GM21825 (cell line): ENCODE data around the gene RIBC1.
A peak's percentile ranks its signal among the peaks of the same experiment; 100 is the strongest.
"Not testable (repeated sequence)": the region's sequence is repeated elsewhere in the genome, so short reads cannot be mapped to it uniquely, and the experiment has no call there.

Experiments
- ATAC-seq: cut with Tn5 transposase; IDR thresholded peaks from one replicate; pipeline ENCODE4 v1.9.1; 2021; ENCODE audit warnings: mild to moderate bottlenecking, moderate library complexity; ENCODE audit not compliant: unreplicated experiment

RIBC1 gene

GRCh38 chrX:53422861-53423306, at the start of gene RIBC1:
TSS of gene RIBC1 (plus strand) at chrX:53422873. CDS start at chrX:53426277, 3,404 bp downstream.
- no peak for ATAC-seq

DNA sequence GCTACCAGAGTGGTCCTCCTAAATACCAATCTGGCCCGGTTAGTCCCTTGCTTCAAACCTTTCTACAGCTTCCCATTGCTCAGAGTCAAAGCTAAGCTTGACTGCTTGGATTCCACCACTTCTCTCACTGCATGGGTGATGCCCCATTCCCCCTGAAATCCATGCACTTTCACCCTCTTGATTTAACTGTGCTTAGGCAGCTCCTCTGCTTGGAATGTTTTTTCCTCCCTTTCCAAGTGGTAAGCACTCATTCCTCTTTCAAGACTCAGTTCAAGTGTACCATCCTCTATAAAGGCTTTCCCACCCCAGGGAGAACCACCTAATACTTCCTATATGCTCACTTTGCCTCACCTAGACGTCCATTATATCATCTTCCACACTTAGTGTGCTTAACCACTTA, 49.4 kb upstream of the RIBC1 start:
- no peak for ATAC-seq

DNA sequence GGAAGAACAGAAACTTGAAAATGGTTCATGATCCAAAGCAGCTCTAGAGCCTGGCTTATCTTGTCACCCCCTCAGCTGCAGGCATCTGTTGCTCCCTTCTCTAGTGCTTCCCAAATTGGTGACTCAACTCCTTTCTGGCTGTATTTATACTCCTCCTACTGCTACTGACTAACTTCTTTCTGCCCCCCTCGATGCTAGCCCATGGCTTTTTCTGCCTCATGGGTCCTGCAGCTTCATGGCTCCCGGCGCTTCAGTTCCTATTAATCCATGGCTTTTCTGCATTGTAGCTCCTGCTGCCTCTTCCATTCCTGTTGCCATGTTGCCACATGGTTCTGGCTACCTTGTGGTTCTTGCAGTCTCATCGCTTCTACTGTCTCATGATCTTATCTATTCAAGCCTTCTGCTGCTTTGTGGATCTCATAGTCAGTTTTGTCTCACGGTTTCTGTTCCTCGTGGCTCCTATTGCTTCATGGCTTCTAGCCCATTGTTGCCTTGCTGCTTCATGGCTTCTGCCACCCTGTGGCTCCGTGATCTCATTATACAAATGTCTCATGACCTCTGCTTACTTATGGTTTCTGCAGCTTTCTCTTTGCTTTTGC, 48.4 kb upstream of the RIBC1 start:
- no peak for ATAC-seq

GRCh38 chrX:53374923-53375322, 47.8 kb upstream of the RIBC1 start:
- ATAC-seq = no peak

GRCh38 chrX:53376888-53377287, 45.8 kb upstream of the RIBC1 start:
- no peak for ATAC-seq

DNA sequence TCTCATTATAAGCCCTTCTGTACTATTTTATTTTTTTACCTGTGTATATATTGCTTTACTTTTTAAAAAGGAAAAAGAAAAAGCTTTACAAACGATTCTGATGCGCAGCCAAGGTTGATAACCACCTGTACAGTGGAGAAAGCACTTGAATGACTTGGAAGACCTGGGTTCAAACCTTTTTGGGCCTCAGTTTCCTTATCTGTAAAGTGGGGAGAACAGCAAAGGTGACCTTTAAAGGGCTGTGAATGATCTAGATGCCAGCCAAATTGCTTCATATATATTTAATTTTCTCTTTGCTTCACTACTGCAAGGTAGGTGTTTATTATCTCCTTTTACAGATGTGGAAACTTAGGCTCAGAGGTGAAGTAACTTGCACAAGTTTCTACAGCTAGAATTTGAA, 45.2 kb upstream of the RIBC1 start:
- ATAC-seq = no peak

- ATAC-seq = no peak
Observed at GRCh38 chrX:53379008-53379710, 43.5 kb upstream of the RIBC1 start.

GRCh38 chrX:53379747-53380146, 42.9 kb upstream of the RIBC1 start:
- ATAC-seq = no peak

GRCh38 chrX:53383376-53384076, 39.1 kb upstream of the RIBC1 start:
- ATAC-seq = no peak

DNA sequence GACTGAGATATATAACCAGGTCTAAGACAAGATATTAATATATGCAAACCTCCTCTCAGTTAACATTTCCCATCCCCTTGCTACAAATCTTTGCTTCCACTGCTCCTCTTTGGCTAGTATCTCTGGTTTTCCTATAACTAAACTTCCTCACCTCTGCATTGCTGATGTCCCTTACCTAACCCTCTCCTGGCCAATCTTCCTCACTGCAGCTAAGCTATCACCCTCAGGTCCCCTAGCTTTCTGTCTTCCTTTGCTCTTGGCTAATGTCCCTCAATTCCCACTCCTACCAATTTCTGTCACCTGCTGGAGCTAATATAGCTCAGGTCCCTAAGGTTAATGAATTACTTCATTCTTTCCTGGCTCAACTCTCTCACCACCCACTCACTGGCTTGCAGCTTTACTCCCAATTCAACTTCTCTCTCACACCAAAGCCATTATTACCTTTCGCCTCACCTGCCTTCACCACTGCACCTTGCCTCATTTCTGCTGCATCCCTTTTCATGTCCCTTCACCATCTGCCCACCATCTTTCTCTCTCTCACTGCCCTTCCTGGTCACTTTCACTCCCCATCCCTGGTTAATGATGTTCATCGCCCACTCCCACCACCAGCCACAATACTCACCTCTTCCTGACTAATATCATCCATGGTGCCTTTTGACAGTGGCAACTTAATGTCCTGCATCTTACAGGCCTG, 26.9 kb upstream of the RIBC1 start:
- no peak for ATAC-seq

DNA sequence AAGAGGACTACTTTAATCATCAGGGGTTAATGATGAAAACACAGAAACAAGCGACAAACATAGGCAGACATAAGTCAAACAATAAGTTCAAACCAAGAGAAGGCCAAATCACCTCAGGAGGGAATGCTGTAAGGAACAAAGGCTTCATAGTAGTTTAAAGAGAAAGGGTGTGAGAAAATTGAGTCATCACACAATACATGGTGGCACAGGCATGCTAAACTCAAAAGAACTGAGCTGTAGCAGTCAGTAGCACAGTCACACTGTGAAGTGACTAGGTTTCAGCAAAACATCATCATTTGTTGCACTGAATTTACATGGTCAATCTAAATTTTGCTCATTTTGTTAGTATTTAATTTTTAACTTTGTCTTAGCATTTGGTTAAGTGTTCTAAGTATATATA, 24.5 kb upstream of the RIBC1 start:
- no peak for ATAC-seq

DNA sequence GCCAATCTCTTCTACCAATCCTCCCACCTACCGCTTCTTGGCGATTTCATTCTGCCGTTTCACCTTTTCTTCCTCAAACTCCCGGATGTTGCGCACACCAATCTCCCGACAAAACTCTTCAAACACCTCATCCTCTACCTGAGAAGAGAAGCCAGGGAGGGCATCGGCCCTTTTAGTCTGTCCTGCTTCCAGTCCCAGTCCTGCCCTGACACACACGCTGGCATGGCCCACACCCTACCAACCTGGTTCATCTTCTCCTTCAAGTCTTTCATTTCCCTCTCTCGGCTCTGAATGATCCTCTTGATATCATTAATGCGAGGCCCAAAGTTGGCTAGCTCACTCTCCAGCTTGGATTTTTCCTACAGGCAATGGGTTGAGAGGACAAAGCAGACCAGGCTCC, 19.1 kb upstream of the RIBC1 start:
- no peak for ATAC-seq

GRCh38 chrX:53412446-53412845, 10.2 kb upstream of the RIBC1 start:
- ATAC-seq = no peak

DNA sequence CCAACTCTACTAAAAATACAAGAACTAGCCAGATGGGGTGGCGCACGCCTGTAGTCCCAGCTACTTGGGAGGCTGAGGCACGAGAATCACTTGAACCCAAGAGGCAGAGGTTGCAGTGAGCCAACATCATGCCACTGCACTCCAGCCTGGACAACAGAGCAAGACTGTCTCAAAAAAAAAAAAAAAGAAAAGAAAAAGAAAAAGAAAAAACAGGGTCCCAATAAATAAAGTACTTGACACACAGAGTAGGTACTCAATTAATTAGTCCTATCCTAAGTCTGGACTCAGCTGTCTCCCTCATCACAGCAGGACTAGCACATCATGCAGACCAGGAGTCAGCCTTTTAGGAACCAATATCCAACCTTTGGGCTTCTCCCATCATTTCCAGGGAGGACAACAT, 2.3 kb upstream of the RIBC1 start:
- ATAC-seq = not testable (repeated sequence)

DNA sequence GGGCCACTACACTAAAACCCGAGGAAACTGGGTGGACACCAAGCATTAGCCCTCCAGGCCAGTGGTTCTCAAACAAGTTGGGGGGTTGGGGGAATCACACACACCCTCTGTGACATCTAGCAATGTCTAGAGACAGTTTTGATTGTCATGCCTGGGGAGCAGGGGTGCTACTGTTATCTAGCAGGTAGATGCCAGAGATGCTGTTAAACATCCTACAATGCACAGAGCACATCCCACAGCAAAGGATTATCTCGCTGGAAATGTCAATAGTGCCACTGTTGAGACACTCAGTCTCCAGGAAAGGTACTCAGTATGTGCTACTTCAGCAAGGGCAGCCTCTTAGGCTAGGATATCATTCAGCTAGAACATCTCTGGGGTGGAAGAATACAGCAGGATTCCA, 1.5 kb upstream of the RIBC1 start:
- no peak for ATAC-seq

GRCh38 chrX:53421772-53422085, 944 bp upstream of the RIBC1 start:
- ATAC-seq = peak; percentile 15

- ATAC-seq = peak; percentile 93
Observed at GRCh38 chrX:53422086-53422860, 400 bp upstream of the RIBC1 start, which contains the start of gene SMC1A. TSS of gene SMC1A (minus strand) at chrX:53422654. CDS start at chrX:53422600, 54 bp downstream.

DNA sequence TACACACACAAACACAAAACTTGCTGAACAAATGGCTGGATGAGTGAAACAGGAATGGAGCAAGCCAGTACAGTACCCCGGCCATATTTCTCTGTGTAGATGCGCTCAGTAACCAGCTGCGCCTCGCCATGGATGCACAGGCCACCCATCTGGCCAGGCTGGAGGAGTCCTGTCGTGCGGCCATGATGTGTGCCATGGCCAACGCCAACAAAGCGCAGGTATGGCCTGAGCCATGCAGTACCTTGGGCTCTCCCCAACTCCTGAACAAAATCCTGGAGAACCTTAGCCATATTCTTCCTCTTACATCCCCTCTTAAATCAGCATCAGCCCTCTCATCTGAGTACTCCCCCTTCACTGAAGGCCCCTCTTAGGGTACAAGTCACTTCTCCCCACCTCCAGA, 7.1 kb downstream of the RIBC1 start:
- ATAC-seq = no peak

GRCh38 chrX:53430231-53430630, 7.6 kb downstream of the RIBC1 start:
- ATAC-seq = no peak

DNA sequence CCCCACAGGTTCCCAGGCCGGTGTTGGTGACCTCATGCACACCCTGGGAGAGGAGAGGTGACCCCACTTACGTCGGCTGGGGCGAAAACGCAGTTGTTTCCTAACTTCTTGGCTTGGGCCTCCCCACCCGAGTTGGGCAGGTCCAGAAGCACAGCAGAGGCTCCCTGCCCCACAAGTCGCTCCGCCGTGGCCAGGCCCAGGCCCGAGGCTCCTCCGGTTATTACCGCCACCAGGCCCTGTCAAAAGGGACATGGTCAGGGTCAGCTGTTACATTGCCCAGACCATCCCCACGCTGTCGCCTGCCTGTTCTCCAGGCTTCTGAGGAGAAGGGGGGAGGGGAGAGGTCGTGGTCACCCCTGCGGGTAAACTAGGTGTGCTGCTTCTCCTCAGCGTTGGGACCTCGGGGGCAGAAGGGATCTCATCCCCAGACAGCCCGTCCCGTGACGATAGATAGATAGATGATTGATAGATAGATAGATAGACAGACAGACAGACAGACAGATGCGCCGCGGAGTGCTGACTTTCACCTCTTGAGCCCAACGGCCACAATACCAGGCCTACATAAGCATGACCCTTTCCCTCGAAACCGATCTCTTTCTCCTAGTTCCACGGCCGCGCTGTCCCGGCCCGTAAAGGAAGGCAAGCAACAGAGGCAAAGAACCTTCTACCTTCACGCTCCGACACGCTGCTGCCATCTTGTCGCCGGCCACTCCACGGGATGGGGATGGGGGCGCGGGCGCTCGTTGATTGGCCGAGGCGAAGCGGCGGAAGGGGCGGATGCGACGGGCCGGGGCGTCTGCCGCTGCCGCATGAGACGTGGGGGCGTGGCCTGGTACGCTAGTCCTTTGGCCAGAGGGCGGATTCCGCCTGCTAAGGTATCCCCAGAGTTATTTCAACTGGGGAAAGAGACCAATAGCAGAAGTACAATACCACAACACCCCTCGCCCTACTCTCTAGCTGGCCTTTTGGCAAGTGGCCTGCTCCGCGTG, 11.3 kb downstream of the RIBC1 start, which contains the start of gene HSD17B10:
Gene HSD17B10, minus strand, starts transcription at position 720 of the 989 bp plus-strand sequence. Its CDS starts 25 bp downstream, at position 695.
- ATAC-seq = peak; percentile 91
